ENCODE results near the gene TRIP12.
"Not testable (repeated sequence)": the region's sequence is repeated elsewhere in the genome, so short reads cannot be mapped to it uniquely, and the experiment has no call there.

TRIP12 gene

GRCh38 chr2:229779650-229780049 lies 142.2 kb downstream of the TRIP12 start:
- H3K9me3 Mint-ChIP-seq: no peaks in the 10 kb centered on the region
- H3K27ac Mint-ChIP-seq: no peak overlapping the region
- H3K36me3 Mint-ChIP-seq (ENCODE audit: low read depth): peaks cover 91% of the 10 kb centered on the region
- intact Hi-C loops (cut with micrococcal nuclease): no loop called here
- H3K27me3 Mint-ChIP-seq: no peaks in the 10 kb centered on the region
- H3K4me3 Mint-ChIP-seq: no peak overlapping the region
- H3K4me1 Mint-ChIP-seq (ENCODE audit: low read depth): no peaks in the 10 kb centered on the region

- H3K9me3 Mint-ChIP-seq: no peaks in the 10 kb centered on the region
- H3K4me3 Mint-ChIP-seq: no peak overlapping the region
- H3K4me1 Mint-ChIP-seq (ENCODE audit: low read depth): no peaks in the 10 kb centered on the region
- intact Hi-C loops (cut with micrococcal nuclease): no loop called here
- H3K36me3 Mint-ChIP-seq (ENCODE audit: low read depth): peaks cover 92% of the 10 kb centered on the region
- H3K27me3 Mint-ChIP-seq: no peaks in the 10 kb centered on the region
- H3K27ac Mint-ChIP-seq: no peak overlapping the region
These were observed 144.1 kb downstream of the TRIP12 start for GRCh38 chr2:229777716-229778115.

- peaks cover 95% of the 10 kb centered on the region for H3K36me3 Mint-ChIP-seq (ENCODE audit: low read depth)
- intact Hi-C loops (cut with micrococcal nuclease): no loop called here
- no peaks in the 10 kb centered on the region for H3K9me3 Mint-ChIP-seq
- H3K4me3 Mint-ChIP-seq: no peak overlapping the region
- H3K27ac Mint-ChIP-seq: no peak overlapping the region
- H3K4me1 Mint-ChIP-seq (ENCODE audit: low read depth): no peaks in the 10 kb centered on the region
- H3K27me3 Mint-ChIP-seq: no peaks in the 10 kb centered on the region
These were observed 146.0 kb downstream of the TRIP12 start for GRCh38 chr2:229775614-229776313.

- Mint-ChIP-seq H3K4me3 (no peak overlapping the region), H3K4me1 (ENCODE audit: low read depth) (no peaks in the 10 kb centered on the region), H3K9me3 (no peaks in the 10 kb centered on the region), H3K36me3 (ENCODE audit: low read depth) (peaks cover 94% of the 10 kb centered on the region), H3K27ac (no peak overlapping the region), H3K27me3 (no peaks in the 10 kb centered on the region)
- intact Hi-C loops (cut with micrococcal nuclease): no loop called here
These were observed 147.6 kb downstream of the TRIP12 start for GRCh38 chr2:229774237-229774636.

GRCh38 chr2:229768235-229768634 lies 153.6 kb downstream of the TRIP12 start:
- Mint-ChIP-seq H3K27ac (no peak overlapping the region), H3K27me3 (no peaks in the 10 kb centered on the region), H3K9me3 (no peaks in the 10 kb centered on the region), H3K4me1 (ENCODE audit: low read depth) (no peaks in the 10 kb centered on the region), H3K4me3 (no peak overlapping the region), H3K36me3 (ENCODE audit: low read depth) (peaks cover 97% of the 10 kb centered on the region)
- intact Hi-C loops (cut with micrococcal nuclease): no loop called here

- Mint-ChIP-seq H3K4me3 (no peak overlapping the region), H3K27ac (no peak overlapping the region), H3K36me3 (ENCODE audit: low read depth) (peaks cover 73% of the 10 kb centered on the region), H3K4me1 (ENCODE audit: low read depth) (no peaks in the 10 kb centered on the region), H3K27me3 (no peaks in the 10 kb centered on the region), H3K9me3 (no peaks in the 10 kb centered on the region)
- intact Hi-C loops (cut with micrococcal nuclease): no loop called here
These were observed 156.1 kb downstream of the TRIP12 start for GRCh38 chr2:229765721-229766120.

GRCh38 chr2:229761663-229762062 lies 160.1 kb downstream of the TRIP12 start:
- intact Hi-C loops (cut with micrococcal nuclease): no loop called here
- H3K4me3 Mint-ChIP-seq: no peak overlapping the region
- no peak overlapping the region for H3K27ac Mint-ChIP-seq
- no peaks in the 10 kb centered on the region for H3K9me3 Mint-ChIP-seq
- no peaks in the 10 kb centered on the region for H3K4me1 Mint-ChIP-seq (ENCODE audit: low read depth)
- H3K36me3 Mint-ChIP-seq (ENCODE audit: low read depth): peaks cover 34% of the 10 kb centered on the region
- no peaks in the 10 kb centered on the region for H3K27me3 Mint-ChIP-seq

- H3K4me3 Mint-ChIP-seq; H3K27ac Mint-ChIP-seq; H3K4me1 Mint-ChIP-seq (ENCODE audit: low read depth); H3K9me3 Mint-ChIP-seq; H3K27me3 Mint-ChIP-seq; H3K36me3 Mint-ChIP-seq (ENCODE audit: low read depth); intact Hi-C loops (cut with micrococcal nuclease): not testable (repeated sequence)
These were observed 164.3 kb downstream of the TRIP12 start for GRCh38 chr2:229757462-229757861.

- Mint-ChIP-seq H3K4me3 (no peak overlapping the region), H3K36me3 (ENCODE audit: low read depth) (no peaks in the 10 kb centered on the region), H3K27ac (no peak overlapping the region), H3K4me1 (ENCODE audit: low read depth) (peaks cover 7% of the 10 kb centered on the region), H3K9me3 (no peaks in the 10 kb centered on the region), H3K27me3 (no peaks in the 10 kb centered on the region)
- intact Hi-C loops (cut with micrococcal nuclease): no loop called here
These were observed 168.7 kb downstream of the TRIP12 start for GRCh38 chr2:229752970-229753729.

- Mint-ChIP-seq H3K4me1 (ENCODE audit: low read depth) (peaks cover 7% of the 10 kb centered on the region), H3K27me3 (no peaks in the 10 kb centered on the region), H3K36me3 (ENCODE audit: low read depth) (no peaks in the 10 kb centered on the region), H3K9me3 (no peaks in the 10 kb centered on the region), H3K4me3 (no peak overlapping the region), H3K27ac (no peak overlapping the region)
- intact Hi-C loops (cut with micrococcal nuclease): no loop called here
These were observed 172.0 kb downstream of the TRIP12 start for GRCh38 chr2:229749779-229750178.

GRCh38 chr2:229748950-229749349 lies 172.9 kb downstream of the TRIP12 start:
- Mint-ChIP-seq H3K4me1 (ENCODE audit: low read depth) (peaks cover 7% of the 10 kb centered on the region), H3K4me3 (no peak overlapping the region), H3K9me3 (no peaks in the 10 kb centered on the region), H3K36me3 (ENCODE audit: low read depth) (no peaks in the 10 kb centered on the region), H3K27me3 (no peaks in the 10 kb centered on the region), H3K27ac (no peak overlapping the region)
- intact Hi-C loops (cut with micrococcal nuclease): no loop called here

- H3K27ac Mint-ChIP-seq; H3K4me1 Mint-ChIP-seq (ENCODE audit: low read depth); H3K4me3 Mint-ChIP-seq; H3K27me3 Mint-ChIP-seq; H3K36me3 Mint-ChIP-seq (ENCODE audit: low read depth); intact Hi-C loops (cut with micrococcal nuclease): not testable (repeated sequence)
- peaks cover 18% of the 10 kb centered on the region for H3K9me3 Mint-ChIP-seq
These were observed 179.1 kb downstream of the TRIP12 start for GRCh38 chr2:229742691-229743090.

- intact Hi-C loops (cut with micrococcal nuclease): no loop called here
- H3K27ac Mint-ChIP-seq: no peak overlapping the region
These were observed 181.5 kb downstream of the TRIP12 start for GRCh38 chr2:229740279-229740678.

GRCh38 chr2:229738024-229738625 lies 183.7 kb downstream of the TRIP12 start:
- no peaks in the 10 kb centered on the region for H3K4me1 Mint-ChIP-seq (ENCODE audit: low read depth)
- H3K4me3 Mint-ChIP-seq: no peak overlapping the region
- no peak overlapping the region for H3K27ac Mint-ChIP-seq
- intact Hi-C loops (cut with micrococcal nuclease): no loop called here
- H3K27me3 Mint-ChIP-seq: peaks cover 2% of the 10 kb centered on the region
- H3K36me3 Mint-ChIP-seq (ENCODE audit: low read depth): no peaks in the 10 kb centered on the region
- peaks cover 31% of the 10 kb centered on the region for H3K9me3 Mint-ChIP-seq

More at GRCh38 chr2:229740279-229740678, 181.5 kb downstream of the TRIP12 start:
- Mint-ChIP-seq H3K27me3 (no peaks in the 10 kb centered on the region), H3K9me3 (peaks cover 31% of the 10 kb centered on the region), H3K4me1 (ENCODE audit: low read depth) (no peaks in the 10 kb centered on the region), H3K36me3 (ENCODE audit: low read depth) (no peaks in the 10 kb centered on the region), H3K4me3 (no peak overlapping the region)

Data from dendritic cell treated with granulocyte-macrophage colony-stimulating factor and Interleukin-4, amounts not matched to agents 40 ng/mL and 50 ng/mL, for 4 days (primary cell).